Fibroblast of skin of right quadriceps (primary cell): ENCODE data around the gene COBLL1.
"Not testable (repeated sequence)": the region's sequence is repeated elsewhere in the genome, so short reads cannot be mapped to it uniquely, and the experiment has no call there.

ENCODE experiments used
- DNase-seq: peaks from one replicate; pipeline ENCODE4 v3.0.0-alpha.2; 2013

Gene COBLL1

GRCh38 chr2:164841719-164842623 lies at the start of gene COBLL1:
Gene COBLL1 (minus strand): TSS chr2:164841823. CDS start chr2:164841196, 627 bp downstream.
- DNase-seq, result peak; percentile 71

- no peak for DNase-seq
Observed at GRCh38 chr2:164890544-164890943, 48.9 kb upstream of the COBLL1 start.

- no peak for DNase-seq
Observed at GRCh38 chr2:164888592-164888991, 47.0 kb upstream of the COBLL1 start.

- no peak for DNase-seq
Observed at GRCh38 chr2:164887434-164888144, 46.0 kb upstream of the COBLL1 start.

- DNase-seq, result no peak
Observed at GRCh38 chr2:164882276-164882675, 40.7 kb upstream of the COBLL1 start.

GRCh38 chr2:164881524-164881923 lies 39.9 kb upstream of the COBLL1 start:
- DNase-seq, result no peak

GRCh38 chr2:164879901-164880535 lies 38.4 kb upstream of the COBLL1 start:
- peak; percentile 18 for DNase-seq

- DNase-seq, result no peak
Observed at GRCh38 chr2:164877927-164878326, 36.3 kb upstream of the COBLL1 start.

GRCh38 chr2:164877169-164877568 lies 35.5 kb upstream of the COBLL1 start:
- DNase-seq, result no peak

- no peak for DNase-seq
Observed at GRCh38 chr2:164875334-164876205, 33.9 kb upstream of the COBLL1 start.

- no peak for DNase-seq
Observed at GRCh38 chr2:164873210-164873908, 31.7 kb upstream of the COBLL1 start.

GRCh38 chr2:164871404-164871803 lies 29.8 kb upstream of the COBLL1 start:
- DNase-seq, result no peak

- DNase-seq, result no peak
Observed at GRCh38 chr2:164869420-164869772, 27.8 kb upstream of the COBLL1 start.

GRCh38 chr2:164868563-164869419 lies 27.2 kb upstream of the COBLL1 start:
- peak; percentile 54 for DNase-seq

- DNase-seq, result peak; percentile 3
Observed at GRCh38 chr2:164867779-164868397, 26.3 kb upstream of the COBLL1 start.

GRCh38 chr2:164866381-164866780 lies 24.8 kb upstream of the COBLL1 start:
- DNase-seq, result not testable (repeated sequence)

- DNase-seq, result no peak
Observed at GRCh38 chr2:164860694-164861042, 19.0 kb upstream of the COBLL1 start.

GRCh38 chr2:164859906-164860693 lies 18.5 kb upstream of the COBLL1 start:
- not testable (repeated sequence) for DNase-seq

- DNase-seq, result no peak
Observed at GRCh38 chr2:164859251-164859818, 17.7 kb upstream of the COBLL1 start.
